GM19324 (cell line): ENCODE results near the gene AIFM3.

ENCODE experiments used
- ATAC-seq: cut with Tn5 transposase; IDR thresholded peaks from one replicate; pipeline ENCODE4 v1.9.1; 2021; ENCODE audit warnings: mild to moderate bottlenecking, moderate library complexity; ENCODE audit not compliant: unreplicated experiment, low FRiP score

AIFM3 gene

GRCh38 chr22:20973634-20974286 lies 6.7 kb downstream of the AIFM3 start:
- no peak for ATAC-seq

GRCh38 chr22:20974336-20974955 lies 7.4 kb downstream of the AIFM3 start:
- no peak for ATAC-seq

GRCh38 chr22:20975541-20976290 lies 8.7 kb downstream of the AIFM3 start:
- no peak for ATAC-seq

- ATAC-seq, result no peak
Measured at GRCh38 chr22:20976291-20976877, 9.3 kb downstream of the AIFM3 start.

GRCh38 chr22:20977019-20977418 lies 10.0 kb downstream of the AIFM3 start:
- ATAC-seq, result no peak

- no peak for ATAC-seq
Measured at GRCh38 chr22:20977516-20978170, 10.6 kb downstream of the AIFM3 start.

GRCh38 chr22:20978419-20978818 lies 11.4 kb downstream of the AIFM3 start:
- no peak for ATAC-seq

- ATAC-seq, result no peak
Measured at GRCh38 chr22:20979243-20979809, 12.3 kb downstream of the AIFM3 start.

- no peak for ATAC-seq
Measured at GRCh38 chr22:20979940-20980453, 12.9 kb downstream of the AIFM3 start.

GRCh38 chr22:20980523-20980922 lies 13.5 kb downstream of the AIFM3 start:
- ATAC-seq, result no peak

GRCh38 chr22:20980938-20981722 lies 14.1 kb downstream of the AIFM3 start:
- no peak for ATAC-seq

GRCh38 chr22:20981787-20982562 lies 14.9 kb downstream of the AIFM3 start, which contains the start of gene LZTR1:
LZTR1 (plus strand) TSS chr22:20982297; CDS start chr22:20982372, 75 bp downstream.
- peak; percentile 85 for ATAC-seq

GRCh38 chr22:20982563-20982882 lies 15.5 kb downstream of the AIFM3 start:
- peak; percentile 4 for ATAC-seq

GRCh38 chr22:20983081-20983771 lies 16.2 kb downstream of the AIFM3 start:
- no peak for ATAC-seq

- ATAC-seq, result no peak
Measured at GRCh38 chr22:20985720-20986119, 18.7 kb downstream of the AIFM3 start.

- ATAC-seq, result no peak
Measured at GRCh38 chr22:20986365-20986764, 19.3 kb downstream of the AIFM3 start.

- ATAC-seq, result no peak
Measured at GRCh38 chr22:20987375-20987774, 20.3 kb downstream of the AIFM3 start.
